HL-60 (cell line): ENCODE data around the gene ETV6.

Experiments used
- DNase-seq, 2 experiments: peaks; one replicate each; pipeline ENCODE4 v3.0.0-alpha.2; 2010 to 2020; ENCODE audit warnings: low read depth in 1 of 2, low spot score in 1 of 2
- H3K27ac ChIP-seq: fragments of 250-450 bp; sonication (Bioruptor Pico); replicated peaks from 2 replicates; pipeline ENCODE4 v1.5.1; 2020; ENCODE audit warnings: mild to moderate bottlenecking, moderate library complexity
- H3K27me3 ChIP-seq: fragments of 250-450 bp; sonication (Bioruptor Pico); 2 replicates; pipeline ENCODE4 v1.5.1; 2021; ENCODE audit warnings: mild to moderate bottlenecking, moderate library complexity; ENCODE audit not compliant: insufficient read depth, poor library complexity, severe bottlenecking
- H3K4me3 ChIP-seq: replicated peaks from 2 replicates; pipeline ENCODE4 v1.5.1; 2011; ENCODE audit warnings: mild to moderate bottlenecking, control low read depth, low read length; ENCODE audit not compliant: insufficient read depth
- GABPA ChIP-seq: IDR thresholded peaks from 2 replicates; pipeline ENCODE4 v1.6.1; 2012; ENCODE audit warnings: low read depth
- POLR2AphosphoS5 ChIP-seq: IDR thresholded peaks from 2 replicates; pipeline ENCODE4 v1.6.1; 2012; ENCODE audit warnings: low read depth
- SPI1 ChIP-seq: IDR thresholded peaks from 2 replicates; pipeline ENCODE4 v1.6.1; 2012; ENCODE audit warnings: low read depth, mild to moderate bottlenecking, borderline replicate concordance
- long read RNA-seq: library from polyadenylated mRNA; unstranded; transcript quantifications from one replicate; pipeline ENCODE4 v2.0.0, GENCODE V29; 2020
- TF ChIP-seq, protein P1 (sequence below): IDR thresholded peaks from one replicate; pipeline ENCODE4 v1.5.1; 2011; ENCODE audit warnings: low read length, control low read depth, inconsistent platforms; ENCODE audit not compliant: insufficient read depth
- TF ChIP-seq, protein P2 (sequence below): IDR thresholded peaks from 2 replicates; pipeline ENCODE4 v1.6.1; 2012; ENCODE audit warnings: low read depth; ENCODE audit not compliant: insufficient replicate concordance

Gene ETV6
- long read RNA-seq, full-length matches to known transcripts = 13 of 36 reads
- long read RNA-seq, partial matches to known transcripts = 7 of 36 reads
- long read RNA-seq, other reads (novel, unspliced or antisense) = 16 of 36 reads

DNA sequence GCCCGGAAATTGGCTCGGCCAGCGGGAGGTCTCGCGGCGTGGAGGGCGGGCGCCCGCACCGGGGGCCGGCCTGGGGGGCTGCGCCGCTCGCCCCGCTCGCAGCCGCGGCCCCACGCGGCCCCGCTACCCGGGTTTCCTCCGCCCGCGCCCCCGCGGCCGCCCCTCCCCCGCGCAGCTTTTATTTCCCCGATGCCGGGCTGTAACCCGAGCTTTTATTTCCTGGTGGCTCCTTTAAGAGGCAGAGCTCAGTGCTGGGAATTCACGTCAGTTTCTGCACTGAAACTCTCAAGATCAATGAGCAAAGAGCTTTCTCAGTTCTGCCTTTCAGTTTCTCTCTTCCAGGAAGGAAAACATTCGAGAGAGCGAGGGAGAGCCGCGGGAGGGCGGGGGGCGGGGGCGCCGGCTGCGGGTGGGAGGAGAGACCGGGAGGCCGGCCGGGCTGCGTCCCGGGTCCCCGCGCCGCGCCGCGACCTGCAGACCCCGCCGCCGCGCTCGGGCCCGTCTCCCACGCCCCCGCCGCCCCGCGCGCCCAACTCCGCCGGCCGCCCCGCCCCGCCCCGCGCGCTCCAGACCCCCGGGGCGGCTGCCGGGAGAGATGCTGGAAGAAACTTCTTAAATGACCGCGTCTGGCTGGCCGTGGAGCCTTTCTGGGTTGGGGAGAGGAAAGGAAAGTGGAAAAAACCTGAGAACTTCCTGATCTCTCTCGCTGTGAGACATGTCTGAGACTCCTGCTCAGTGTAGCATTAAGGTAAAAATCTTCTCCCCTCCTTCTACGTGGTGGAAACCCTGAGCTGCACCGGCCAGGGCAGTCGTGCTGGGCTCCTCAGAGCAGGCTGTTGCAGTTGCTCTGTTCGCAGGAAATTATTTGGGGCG lies at the start of gene ETV6:
ETV6 (plus strand) TSS at position 262 of the 873 bp plus-strand sequence; CDS start at position 716, 454 bp downstream.
- H3K4me3 ChIP-seq = peak within 1 kb of the TSS; percentile 58
- no peaks in the 10 kb centered on the region for H3K27me3 ChIP-seq
- H3K27ac ChIP-seq = peak within 1 kb of the TSS; percentile 96
- DNase-seq = peak in 1 of 2 experiments; percentile 75
- TF ChIP-seq GABPA = no peak
- TF ChIP-seq POLR2AphosphoS5 = peak; percentile 87

DNA sequence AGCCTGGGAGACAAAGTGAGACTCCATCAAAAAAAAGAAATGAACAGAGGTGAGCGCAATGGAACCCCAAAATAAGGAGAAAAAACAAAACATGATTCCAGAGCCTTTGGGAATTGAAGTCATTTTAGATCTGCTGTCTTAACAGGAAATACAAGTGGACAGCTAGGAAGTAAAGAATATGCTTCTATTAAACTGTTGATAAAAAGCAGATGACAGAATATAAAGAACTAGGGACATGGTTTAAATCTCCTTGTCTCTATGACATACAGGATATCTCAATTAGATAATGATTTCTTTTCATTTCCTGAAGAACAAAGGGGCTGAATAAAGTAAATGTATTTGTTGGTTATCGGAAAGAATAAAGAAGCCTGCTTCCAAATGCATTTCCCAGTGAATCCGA lies 49.3 kb upstream of the ETV6 start:
- Histone ChIP-seq H3K4me3 (no peak overlapping the region), H3K27me3 (no peaks in the 10 kb centered on the region), H3K27ac (no peak overlapping the region)
- TF ChIP-seq SPI1 (no peak), GABPA (no peak), POLR2AphosphoS5 (no peak)
- TF ChIP-seq, protein P1, sequence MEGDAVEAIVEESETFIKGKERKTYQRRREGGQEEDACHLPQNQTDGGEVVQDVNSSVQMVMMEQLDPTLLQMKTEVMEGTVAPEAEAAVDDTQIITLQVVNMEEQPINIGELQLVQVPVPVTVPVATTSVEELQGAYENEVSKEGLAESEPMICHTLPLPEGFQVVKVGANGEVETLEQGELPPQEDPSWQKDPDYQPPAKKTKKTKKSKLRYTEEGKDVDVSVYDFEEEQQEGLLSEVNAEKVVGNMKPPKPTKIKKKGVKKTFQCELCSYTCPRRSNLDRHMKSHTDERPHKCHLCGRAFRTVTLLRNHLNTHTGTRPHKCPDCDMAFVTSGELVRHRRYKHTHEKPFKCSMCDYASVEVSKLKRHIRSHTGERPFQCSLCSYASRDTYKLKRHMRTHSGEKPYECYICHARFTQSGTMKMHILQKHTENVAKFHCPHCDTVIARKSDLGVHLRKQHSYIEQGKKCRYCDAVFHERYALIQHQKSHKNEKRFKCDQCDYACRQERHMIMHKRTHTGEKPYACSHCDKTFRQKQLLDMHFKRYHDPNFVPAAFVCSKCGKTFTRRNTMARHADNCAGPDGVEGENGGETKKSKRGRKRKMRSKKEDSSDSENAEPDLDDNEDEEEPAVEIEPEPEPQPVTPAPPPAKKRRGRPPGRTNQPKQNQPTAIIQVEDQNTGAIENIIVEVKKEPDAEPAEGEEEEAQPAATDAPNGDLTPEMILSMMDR = no peak
- TF ChIP-seq, protein P2, sequence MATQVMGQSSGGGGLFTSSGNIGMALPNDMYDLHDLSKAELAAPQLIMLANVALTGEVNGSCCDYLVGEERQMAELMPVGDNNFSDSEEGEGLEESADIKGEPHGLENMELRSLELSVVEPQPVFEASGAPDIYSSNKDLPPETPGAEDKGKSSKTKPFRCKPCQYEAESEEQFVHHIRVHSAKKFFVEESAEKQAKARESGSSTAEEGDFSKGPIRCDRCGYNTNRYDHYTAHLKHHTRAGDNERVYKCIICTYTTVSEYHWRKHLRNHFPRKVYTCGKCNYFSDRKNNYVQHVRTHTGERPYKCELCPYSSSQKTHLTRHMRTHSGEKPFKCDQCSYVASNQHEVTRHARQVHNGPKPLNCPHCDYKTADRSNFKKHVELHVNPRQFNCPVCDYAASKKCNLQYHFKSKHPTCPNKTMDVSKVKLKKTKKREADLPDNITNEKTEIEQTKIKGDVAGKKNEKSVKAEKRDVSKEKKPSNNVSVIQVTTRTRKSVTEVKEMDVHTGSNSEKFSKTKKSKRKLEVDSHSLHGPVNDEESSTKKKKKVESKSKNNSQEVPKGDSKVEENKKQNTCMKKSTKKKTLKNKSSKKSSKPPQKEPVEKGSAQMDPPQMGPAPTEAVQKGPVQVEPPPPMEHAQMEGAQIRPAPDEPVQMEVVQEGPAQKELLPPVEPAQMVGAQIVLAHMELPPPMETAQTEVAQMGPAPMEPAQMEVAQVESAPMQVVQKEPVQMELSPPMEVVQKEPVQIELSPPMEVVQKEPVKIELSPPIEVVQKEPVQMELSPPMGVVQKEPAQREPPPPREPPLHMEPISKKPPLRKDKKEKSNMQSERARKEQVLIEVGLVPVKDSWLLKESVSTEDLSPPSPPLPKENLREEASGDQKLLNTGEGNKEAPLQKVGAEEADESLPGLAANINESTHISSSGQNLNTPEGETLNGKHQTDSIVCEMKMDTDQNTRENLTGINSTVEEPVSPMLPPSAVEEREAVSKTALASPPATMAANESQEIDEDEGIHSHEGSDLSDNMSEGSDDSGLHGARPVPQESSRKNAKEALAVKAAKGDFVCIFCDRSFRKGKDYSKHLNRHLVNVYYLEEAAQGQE = no peak
- DNase-seq = no peak

DNA sequence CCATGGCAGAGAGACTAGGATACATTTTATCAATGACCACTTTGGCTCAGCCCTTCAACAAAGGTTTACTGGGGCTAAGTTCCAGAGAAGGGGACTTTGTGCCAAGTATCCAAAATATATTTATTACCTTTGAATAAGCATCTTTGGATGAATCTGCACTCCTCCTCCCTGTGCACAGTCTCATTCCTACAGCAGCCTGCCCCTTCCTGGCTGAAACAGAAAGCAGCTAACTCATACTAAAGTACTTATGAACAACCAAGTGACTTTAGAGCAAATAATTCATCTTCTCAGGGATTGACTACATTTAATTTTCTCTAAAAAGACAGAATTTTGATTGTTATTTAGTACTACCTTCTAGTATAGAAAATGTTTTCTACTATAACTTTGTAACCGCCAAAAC lies 47.8 kb upstream of the ETV6 start:
- no peaks in the 10 kb centered on the region for H3K27me3 ChIP-seq
- TF ChIP-seq POLR2AphosphoS5 (no peak), GABPA (no peak), SPI1 (no peak)
- TF ChIP-seq, protein P2 = no peak
- TF ChIP-seq, protein P1 = no peak
- H3K4me3 ChIP-seq = no peak overlapping the region
- H3K27ac ChIP-seq = no peak overlapping the region
- DNase-seq = no peak

DNA sequence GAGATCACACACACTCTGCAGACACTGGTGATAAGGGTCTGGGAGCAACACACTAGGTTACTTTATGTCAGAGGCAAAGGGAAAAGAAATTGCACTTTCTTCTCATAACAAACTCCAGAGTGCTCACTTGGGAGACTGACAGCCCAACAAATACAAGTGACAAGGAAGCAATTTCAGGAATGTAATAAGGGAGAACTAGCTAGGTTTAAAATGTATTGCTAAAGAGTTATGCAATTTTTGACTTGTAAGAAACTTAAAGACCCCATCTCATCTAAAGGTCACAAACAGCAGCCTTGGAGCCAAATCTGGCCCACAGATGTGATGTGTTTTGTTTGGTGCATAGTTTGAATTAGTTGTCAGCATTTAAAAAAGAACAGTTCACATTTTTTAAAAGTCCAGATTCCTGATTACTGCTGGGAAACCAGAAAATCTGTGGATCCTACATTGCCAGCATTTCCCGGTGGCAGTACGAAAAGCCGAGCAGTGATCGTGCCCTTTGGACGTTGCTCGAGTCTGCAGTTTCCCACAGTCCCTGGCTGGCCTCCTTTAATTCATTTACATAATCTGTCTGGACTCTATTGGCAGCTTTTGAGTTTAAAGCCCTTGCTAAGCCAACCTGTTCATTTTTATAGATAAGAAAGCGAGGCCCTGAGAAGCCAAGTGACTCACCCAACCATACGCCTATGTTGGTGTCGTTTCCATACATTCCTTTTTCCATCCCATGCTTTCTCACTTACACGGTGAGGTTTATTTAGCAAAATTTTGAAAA lies 42.0 kb upstream of the ETV6 start:
- no peak overlapping the region for H3K27ac ChIP-seq
- TF ChIP-seq, protein P2 = no peak
- TF ChIP-seq GABPA = no peak
- no peak for TF ChIP-seq SPI1
- no peak for TF ChIP-seq POLR2AphosphoS5
- TF ChIP-seq, protein P1 = no peak
- DNase-seq = no peak
- H3K4me3 ChIP-seq = no peak overlapping the region
- H3K27me3 ChIP-seq = no peaks in the 10 kb centered on the region
